T-helper 1 cell treated with Interleukin-12 subunit alpha and Interleukin-12 subunit beta and Interleukin-4 antibody, amounts not matched to agents 30 ng/mL and 1 ng/mL, for 36 hours (primary cell): Measurements from ENCODE around the gene TPSD1. TPM values are rescaled to one million over a fixed set of nuclear protein-coding genes. Genes with fewer than 3 reads are reported as not detected.

Source experiments
- intact Hi-C: fragments of 100-400 bp; cut with micrococcal nuclease; formaldehyde crosslinking; loops from one replicate; pipeline ENCODE4 v1.15.1; 2024
- total RNA-seq: library from RNA; stranded (reverse); gene quantifications from 2 replicates; pipeline ENCODE4 v1.2.3, GENCODE V29; 2022

TPSD1 gene
- total RNA-seq, 1 donor from 2014 or later: not detected

DNA sequence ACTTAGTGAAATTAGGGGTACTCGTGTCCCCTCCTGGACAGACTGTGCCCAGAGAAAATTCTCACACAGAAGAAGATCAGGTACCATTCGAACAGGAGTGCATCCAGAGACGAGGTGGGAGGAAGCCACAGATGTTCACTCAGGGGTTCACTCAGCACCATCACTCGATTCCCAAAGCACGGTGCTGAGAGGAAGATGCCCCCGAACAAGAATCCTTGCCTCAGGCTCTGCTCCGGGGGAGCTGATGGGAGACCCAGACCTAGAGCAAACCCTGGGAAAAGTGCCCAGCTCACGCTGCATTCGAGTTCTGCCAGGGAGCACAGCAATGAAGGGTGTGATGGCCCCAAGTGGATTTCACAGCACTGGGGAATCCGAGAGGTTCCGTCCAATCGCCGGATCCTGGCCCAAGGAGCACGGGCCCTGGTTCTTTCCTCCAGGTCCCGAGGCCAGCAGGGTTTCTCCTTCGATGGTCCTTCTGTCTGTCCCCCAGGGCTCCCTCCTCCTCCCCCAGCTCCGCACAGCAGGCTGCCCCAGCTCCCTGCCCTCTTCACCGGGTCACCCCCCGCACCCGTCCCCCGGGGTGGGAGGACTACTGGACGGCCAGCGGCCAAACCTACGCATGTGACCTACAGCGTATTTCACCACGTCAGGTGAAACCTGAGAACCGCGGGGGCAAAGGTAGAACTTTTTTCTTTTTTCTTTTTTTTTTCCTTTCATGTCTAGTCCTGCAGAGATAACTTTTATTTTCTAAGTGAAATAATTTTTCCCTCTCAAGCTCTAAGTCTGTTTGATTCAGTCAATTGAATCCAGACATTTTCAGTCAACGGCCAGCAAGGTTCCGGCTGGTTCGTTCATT, 43.4 kb downstream of the TPSD1 start:
- intact Hi-C loops: no loop called here

DNA sequence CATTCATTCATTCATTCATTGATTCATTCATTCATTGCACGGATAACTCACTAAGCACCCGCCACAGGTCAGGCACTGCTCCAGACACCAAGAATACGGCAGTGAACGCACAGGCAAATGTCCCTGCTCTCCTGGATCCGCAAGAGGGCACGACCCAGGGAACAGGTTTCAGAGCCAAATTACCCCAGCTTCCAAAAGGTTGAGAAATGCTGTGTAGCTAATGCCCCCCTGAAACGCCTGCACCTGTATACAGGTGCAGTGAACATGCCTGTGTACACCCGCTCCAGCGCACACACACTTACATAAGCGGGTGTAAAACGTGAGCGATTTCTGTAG, 44.0 kb downstream of the TPSD1 start:
- intact Hi-C loops: loop anchor here (10.0 kb wide), 1 partner anchor 235 kb away; the partner anchor contains the start of gene TMEM204

DNA sequence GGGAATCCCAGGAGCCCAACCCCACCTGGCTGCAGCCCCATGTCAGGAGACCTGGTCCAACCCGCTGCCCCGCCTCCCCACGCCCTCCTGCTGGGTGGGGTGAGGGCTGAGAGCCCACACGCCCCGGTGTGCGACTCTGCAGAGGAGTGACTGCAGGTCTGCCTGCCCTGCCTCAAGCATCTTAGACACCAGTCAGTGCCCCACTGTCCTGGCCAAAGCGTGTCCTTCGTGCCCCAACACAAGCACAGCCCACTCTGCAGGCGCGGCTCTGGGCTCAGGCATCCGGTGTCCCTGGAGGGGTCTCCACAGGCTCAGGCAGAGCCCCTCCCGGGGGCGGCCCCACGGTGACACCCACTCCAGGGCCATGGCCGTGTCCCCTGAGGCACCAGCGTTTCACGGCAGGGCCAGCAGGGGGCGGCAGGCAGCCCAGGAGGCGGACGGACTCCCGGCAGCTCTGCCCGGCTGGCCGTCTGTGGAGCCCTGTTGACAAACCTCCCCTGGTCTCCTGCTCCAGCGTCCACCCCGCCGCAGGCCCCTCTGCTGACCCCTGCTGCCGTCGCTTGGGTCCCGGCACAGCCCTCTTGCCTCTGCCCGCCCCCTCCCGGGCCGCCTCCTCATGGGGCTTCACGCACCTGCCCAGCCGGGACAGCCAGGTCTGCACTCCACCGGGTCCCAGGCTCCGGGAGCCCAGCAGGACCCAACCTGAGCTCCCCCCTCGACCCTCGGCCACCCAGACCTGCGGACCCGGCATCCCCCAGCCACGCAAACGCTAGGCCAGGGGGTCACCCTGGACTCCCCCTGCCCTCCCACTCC, 45.0 kb downstream of the TPSD1 start:
- intact Hi-C loops: loop anchor here (1.0 to 10.0 kb wide), 2 partner anchors 8 to 234 kb away; partner anchors contain the start of genes TMEM204 and UBE2I

DNA sequence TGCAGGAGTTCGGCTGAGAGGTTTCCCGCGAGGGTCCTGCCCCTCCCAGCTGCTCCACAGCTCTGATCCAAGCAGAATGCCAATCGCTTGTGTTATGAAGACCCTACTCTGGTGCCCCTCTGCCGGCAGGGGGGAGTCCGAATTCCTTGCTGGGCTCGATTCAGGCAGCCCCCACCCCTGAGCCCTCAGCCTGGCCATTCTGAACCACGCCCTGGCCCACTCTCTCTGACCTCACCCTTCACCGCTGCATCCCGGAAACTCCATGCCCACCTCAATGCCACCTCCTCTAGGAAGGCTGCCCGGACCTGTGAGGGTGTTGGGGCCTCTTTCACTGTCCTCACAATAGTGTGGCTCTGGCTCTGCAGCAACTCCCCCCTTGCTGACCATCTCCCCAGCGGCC, 45.7 kb downstream of the TPSD1 start:
- intact Hi-C loops: loop anchor here (1.0 to 10.0 kb wide), 2 partner anchors 8 to 233 kb away; partner anchors contain the start of genes TMEM204 and UBE2I

DNA sequence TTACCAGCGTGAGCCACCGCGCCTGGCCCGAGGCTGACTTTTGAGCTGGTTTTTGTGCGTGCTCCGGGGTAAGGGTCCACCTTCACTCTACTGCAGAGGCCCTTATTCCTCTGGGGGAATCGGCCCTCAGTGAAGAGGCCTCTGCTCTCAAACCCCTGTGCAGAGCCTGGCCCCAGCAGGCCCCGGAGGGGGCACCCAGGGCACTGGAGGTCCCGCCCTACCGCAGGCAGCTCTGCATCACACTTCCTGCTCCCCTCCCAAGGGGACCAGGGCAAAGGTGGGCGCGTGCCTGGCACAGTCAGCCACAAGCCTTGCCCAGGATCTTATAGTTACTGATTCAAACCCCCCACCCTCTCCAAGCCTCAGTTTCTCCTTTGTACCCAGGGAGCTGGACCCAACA, 50.0 kb downstream of the TPSD1 start:
- intact Hi-C loops: loop anchor here (10.0 kb wide), 1 partner anchor 229 kb away; the partner anchor contains the start of gene TMEM204

DNA sequence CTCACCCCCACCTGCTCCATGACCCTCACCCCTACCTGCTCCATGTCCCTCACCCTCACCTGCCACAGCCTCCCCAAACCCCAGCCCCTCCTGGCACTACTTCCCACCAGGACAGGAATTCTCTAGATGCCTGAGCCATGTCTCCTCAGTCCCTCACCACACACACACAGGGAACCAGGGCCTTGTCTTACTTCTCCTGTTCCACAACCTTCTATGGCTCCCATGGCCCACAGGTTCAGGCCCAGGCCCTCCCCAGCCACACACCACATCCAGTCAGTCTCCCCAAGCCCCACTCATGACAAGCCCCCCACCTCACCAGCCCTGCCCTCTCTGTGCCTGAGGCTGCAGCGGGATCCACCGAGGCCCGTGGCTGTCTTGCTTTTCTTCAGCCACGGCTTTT, 50.5 kb downstream of the TPSD1 start:
- intact Hi-C loops: loop anchor here (10.0 kb wide), 1 partner anchor 228 kb away; the partner anchor contains the start of gene TMEM204

DNA sequence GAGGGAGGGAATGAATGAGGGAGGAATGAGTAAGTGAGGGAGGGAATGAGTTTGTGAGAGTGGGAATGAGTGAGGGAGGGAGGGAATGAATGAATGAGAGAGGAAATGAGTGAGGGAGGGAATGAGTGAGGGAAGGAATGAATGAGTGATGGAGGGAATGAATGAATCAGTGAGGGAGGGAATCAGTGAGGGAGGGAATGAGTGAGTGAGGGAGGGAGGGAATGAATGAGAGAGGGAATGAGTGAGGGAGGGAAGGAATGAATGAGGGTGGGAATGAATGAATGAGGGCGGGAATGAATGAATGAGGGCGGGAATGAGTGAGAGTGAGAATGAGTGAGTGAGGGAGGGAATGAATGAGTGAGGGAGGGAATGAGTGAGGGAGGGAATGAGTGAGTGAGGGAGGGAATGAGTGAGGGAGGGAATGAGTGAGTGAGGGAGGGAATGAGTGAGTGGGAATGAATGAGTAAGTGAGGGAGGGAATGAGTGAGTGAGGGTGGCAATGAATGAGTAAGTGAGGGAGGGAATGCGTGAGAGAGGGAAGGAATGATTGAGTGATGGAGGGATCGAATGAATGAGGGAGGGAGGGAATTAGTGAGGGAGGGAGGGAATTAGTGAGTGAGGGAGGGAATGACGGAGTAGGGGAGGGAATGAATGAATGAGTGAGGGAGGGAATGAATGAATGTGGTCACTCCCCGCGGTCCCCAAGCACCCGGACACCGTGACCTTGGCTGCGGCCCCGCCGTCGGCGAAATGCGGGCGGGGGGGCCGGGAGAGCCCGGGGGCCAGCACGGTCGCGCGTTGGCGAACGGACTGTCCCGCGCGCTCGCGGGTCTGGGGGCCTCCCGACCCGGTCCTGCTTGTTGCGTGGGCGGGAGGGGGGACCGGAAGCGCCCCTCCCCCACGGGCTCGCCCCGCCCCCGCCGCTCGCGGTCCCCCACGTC, 52.4 kb downstream of the TPSD1 start:
- intact Hi-C loops: loop anchor here (2.0 to 10.0 kb wide), 3 partner anchors 70 to 302 kb away; partner anchors contain the start of gene TMEM204

Other genes starting within 250 kb of the TPSD1 start
- gene SSTR5, start 183.3 kb upstream of the TPSD1 start, total RNA-seq: not detected in 2 replicates
- not detected in 2 replicates for gene C1QTNF8, start 159.8 kb upstream of the TPSD1 start, total RNA-seq
- 0.24 and 0.25 TPM in 2 replicates for gene CACNA1H, start 103.0 kb upstream of the TPSD1 start, total RNA-seq
- not detected in 2 replicates for gene TPSG1, start 30.8 kb upstream of the TPSD1 start, total RNA-seq
- not detected in 2 replicates for gene TPSB2, start 25.9 kb upstream of the TPSD1 start, total RNA-seq
- gene TPSAB1, start 15.4 kb upstream of the TPSD1 start, total RNA-seq: not detected in 2 replicates
- 217 and 224 TPM in 2 replicates for gene UBE2I, start 53.6 kb downstream of the TPSD1 start, total RNA-seq
- 1.4 and 1.8 TPM in 2 replicates for gene BAIAP3, start 77.6 kb downstream of the TPSD1 start, total RNA-seq
- 53.7 and 60.0 TPM in 2 replicates for gene TSR3, start 95.8 kb downstream of the TPSD1 start, total RNA-seq
- 36.1 and 39.1 TPM in 2 replicates for gene GNPTG, start 95.9 kb downstream of the TPSD1 start, total RNA-seq
- 43.3 and 47.9 TPM in 2 replicates for gene UNKL, start 158.6 kb downstream of the TPSD1 start, total RNA-seq
- 13.2 and 16.4 TPM in 2 replicates for gene UQCC4, start 164.7 kb downstream of the TPSD1 start, total RNA-seq
- gene PERCC1, start 175.0 kb downstream of the TPSD1 start, total RNA-seq: not detected in 2 replicates
- 1.8 and 3.2 TPM in 2 replicates for gene CCDC154, start 188.5 kb downstream of the TPSD1 start, total RNA-seq
- gene CLCN7, start 219.0 kb downstream of the TPSD1 start, total RNA-seq: 80.8 and 81.0 TPM in 2 replicates
- gene PTX4, start 232.9 kb downstream of the TPSD1 start, total RNA-seq: not detected in 2 replicates
- gene TELO2, start 237.3 kb downstream of the TPSD1 start, total RNA-seq: 55.7 and 56.6 TPM in 2 replicates